Progenitor cell of endocrine pancreas (in vitro differentiated cells): ENCODE data around the gene FNDC3B. TPM values are rescaled to one million over a fixed set of nuclear protein-coding genes. Genes with fewer than 3 reads are reported as not detected.

Source experiments
- DNase-seq: peaks from one replicate; pipeline ENCODE4 v3.0.0; 2021; ENCODE audit warnings: low spot score; ENCODE audit not compliant: unreplicated experiment
- H3K27ac Mint-ChIP-seq: 2 replicates; pipeline ENCODE4 v1.8.0; 2021; ENCODE audit warnings: mild to moderate bottlenecking, moderate library complexity, mixed read lengths
- H3K27me3 Mint-ChIP-seq: 2 replicates; pipeline ENCODE4 v1.8.0; 2021; ENCODE audit warnings: mixed read lengths
- H3K36me3 Mint-ChIP-seq: 2 replicates; pipeline ENCODE4 v1.8.0; 2022; ENCODE audit warnings: mixed read lengths; ENCODE audit not compliant: insufficient read depth
- H3K4me1 Mint-ChIP-seq: 2 replicates; pipeline ENCODE4 v1.8.0; 2021; ENCODE audit warnings: low read depth, mixed read lengths
- H3K4me3 Mint-ChIP-seq: 2 replicates; pipeline ENCODE4 v1.8.0; 2021; ENCODE audit warnings: low read depth, mild to moderate bottlenecking, moderate library complexity, mixed read lengths
- H3K9me3 Mint-ChIP-seq: 2 replicates; pipeline ENCODE4 v1.8.0; 2021; ENCODE audit warnings: low read depth, mixed read lengths
- total RNA-seq: library from RNA; stranded (reverse); gene quantifications from 2 replicates; pipeline ENCODE4 v1.2.1, GENCODE V29; 2021
- TF ChIP-seq, protein P1 (sequence below): fragments of 200-600 bp; sonication (generic); IDR thresholded peaks from one replicate; pipeline ENCODE4 v1.5.0; 2021; ENCODE audit warnings: antibody characterized with exemption, mild to moderate bottlenecking; ENCODE audit not compliant: unreplicated experiment

FNDC3B gene
- total RNA-seq, 1 donor from 2014 or later, result 158 TPM

DNA sequence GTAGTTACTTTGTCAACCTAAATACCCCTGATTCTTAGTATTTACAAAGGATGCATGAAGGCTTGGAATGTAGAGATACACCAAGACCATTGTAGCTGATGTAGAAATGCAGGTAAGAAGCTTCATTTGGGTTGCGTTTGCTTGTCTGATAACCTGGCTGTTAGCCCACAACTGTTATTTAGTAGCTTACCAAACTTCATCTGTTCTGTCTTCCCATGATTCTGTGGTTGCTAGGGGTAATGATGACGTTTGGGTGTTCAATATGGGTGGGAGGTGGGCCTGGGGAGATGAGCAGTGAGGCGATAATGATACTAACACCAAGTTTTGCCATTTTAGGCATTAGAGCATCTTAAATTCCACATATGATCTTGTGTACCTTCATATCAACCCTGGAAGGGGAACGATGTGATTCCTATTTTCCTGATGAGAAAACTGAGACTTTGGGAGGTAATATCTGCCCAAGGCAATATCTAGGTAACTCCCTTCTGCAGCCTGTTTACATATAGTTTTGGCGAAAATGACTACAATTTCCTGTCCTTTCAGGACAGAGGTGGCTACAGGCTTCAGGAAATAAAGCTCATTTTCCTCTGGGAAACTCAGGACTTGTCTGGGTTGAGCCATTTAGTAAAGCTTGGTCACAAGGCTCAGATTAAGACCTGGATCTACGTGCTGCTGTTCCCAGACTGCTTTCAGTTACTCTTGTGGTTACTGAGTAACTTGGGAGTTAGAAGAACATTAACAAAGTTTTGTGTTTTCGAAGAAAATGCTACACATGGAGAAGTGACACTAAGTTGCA lies 26.8 kb downstream of the FNDC3B start:
- no peaks in the 10 kb centered on the region for H3K27me3 Mint-ChIP-seq
- no peak for DNase-seq
- no peaks in the 10 kb centered on the region for H3K9me3 Mint-ChIP-seq
- H3K27ac Mint-ChIP-seq, result peak overlapping the region; percentile 88
- TF ChIP-seq, protein P1, sequence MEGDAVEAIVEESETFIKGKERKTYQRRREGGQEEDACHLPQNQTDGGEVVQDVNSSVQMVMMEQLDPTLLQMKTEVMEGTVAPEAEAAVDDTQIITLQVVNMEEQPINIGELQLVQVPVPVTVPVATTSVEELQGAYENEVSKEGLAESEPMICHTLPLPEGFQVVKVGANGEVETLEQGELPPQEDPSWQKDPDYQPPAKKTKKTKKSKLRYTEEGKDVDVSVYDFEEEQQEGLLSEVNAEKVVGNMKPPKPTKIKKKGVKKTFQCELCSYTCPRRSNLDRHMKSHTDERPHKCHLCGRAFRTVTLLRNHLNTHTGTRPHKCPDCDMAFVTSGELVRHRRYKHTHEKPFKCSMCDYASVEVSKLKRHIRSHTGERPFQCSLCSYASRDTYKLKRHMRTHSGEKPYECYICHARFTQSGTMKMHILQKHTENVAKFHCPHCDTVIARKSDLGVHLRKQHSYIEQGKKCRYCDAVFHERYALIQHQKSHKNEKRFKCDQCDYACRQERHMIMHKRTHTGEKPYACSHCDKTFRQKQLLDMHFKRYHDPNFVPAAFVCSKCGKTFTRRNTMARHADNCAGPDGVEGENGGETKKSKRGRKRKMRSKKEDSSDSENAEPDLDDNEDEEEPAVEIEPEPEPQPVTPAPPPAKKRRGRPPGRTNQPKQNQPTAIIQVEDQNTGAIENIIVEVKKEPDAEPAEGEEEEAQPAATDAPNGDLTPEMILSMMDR, result no peak
- H3K4me3 Mint-ChIP-seq, result peak overlapping the region; percentile 37
- peaks cover 64% of the 10 kb centered on the region for H3K4me1 Mint-ChIP-seq
- H3K36me3 Mint-ChIP-seq, result peaks cover 16% of the 10 kb centered on the region

DNA sequence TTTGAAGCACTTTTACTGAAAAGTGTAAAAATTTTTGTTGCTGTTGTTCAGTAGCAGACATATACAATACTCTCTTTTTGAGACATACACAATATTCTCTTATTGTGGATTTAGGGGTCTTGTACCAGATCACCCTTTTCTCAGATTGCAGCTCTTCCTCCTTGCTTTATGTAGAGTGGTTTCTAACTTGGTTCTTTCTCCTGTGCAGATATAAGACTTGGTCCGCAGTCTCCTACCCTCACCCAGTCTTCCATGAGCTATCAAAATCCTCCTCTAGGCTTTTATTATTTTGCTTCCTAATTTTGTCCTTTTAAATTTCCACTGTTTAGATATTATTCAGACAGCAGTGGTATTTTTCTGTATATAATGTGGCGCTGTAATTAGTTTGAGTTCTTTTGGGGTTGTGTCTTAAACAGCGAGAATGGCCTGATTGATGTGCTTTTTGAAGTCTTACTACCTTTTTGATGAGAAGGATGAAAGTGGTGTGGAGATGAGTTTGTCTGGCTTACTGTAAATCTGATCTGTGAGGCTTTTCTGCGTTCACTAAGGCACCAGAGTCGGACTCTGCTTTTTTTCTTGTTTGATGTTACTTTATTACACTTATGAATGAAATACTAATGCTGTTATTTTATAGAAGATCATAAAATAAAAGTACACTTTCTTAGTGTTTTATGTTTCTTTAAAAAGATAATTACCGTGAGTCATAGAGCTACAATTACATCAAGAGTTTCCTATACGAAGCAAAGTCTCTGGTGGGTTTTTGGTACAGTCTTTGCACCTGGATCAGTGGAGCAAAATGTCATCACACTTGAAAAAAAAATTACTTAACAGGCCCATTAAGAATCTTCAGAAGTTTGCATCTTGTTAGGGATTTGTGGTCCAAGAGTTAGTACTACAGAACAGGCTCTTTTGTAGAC lies 27.8 kb downstream of the FNDC3B start:
- H3K4me1 Mint-ChIP-seq, result peaks cover 56% of the 10 kb centered on the region
- H3K4me3 Mint-ChIP-seq, result peak overlapping the region; percentile 41
- TF ChIP-seq, protein P1, result no peak
- H3K9me3 Mint-ChIP-seq, result no peaks in the 10 kb centered on the region
- no peaks in the 10 kb centered on the region for H3K27me3 Mint-ChIP-seq
- H3K27ac Mint-ChIP-seq, result peak overlapping the region; percentile 48
- H3K36me3 Mint-ChIP-seq, result peaks cover 16% of the 10 kb centered on the region
- no peak for DNase-seq

DNA sequence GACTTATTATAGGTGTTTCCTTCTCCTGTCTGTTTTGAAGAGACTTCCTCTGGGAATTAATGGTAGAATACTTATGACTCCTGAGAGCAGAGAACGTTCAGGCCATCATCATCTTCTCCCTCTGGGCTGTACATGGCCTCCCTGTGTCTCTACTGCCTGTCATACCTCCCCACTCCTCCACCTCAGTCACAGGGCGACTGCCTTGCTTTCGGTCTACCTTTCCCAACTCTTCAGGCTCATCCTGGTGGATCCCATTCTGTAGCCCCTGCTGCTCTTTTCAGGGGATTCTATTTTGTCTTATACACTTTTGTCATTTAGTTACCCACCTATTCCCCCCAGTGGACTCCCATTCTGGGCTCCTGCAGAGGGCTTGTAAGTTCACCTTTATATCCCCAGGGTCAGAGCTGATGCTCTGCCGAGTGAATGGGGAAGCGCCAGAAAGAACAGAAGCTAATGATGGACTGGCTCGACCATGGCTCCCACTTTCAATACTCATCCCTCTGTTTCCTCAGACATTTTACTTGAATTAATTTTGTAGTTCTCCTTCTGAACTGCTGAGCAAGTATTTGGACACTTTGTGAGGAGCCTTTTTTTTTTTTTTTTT lies 28.6 kb downstream of the FNDC3B start:
- no peak overlapping the region for H3K27ac Mint-ChIP-seq
- H3K36me3 Mint-ChIP-seq, result peaks cover 16% of the 10 kb centered on the region
- TF ChIP-seq, protein P1, result no peak
- no peak overlapping the region for H3K4me3 Mint-ChIP-seq
- no peak for DNase-seq
- no peaks in the 10 kb centered on the region for H3K9me3 Mint-ChIP-seq
- H3K27me3 Mint-ChIP-seq, result no peaks in the 10 kb centered on the region
- peaks cover 59% of the 10 kb centered on the region for H3K4me1 Mint-ChIP-seq

DNA sequence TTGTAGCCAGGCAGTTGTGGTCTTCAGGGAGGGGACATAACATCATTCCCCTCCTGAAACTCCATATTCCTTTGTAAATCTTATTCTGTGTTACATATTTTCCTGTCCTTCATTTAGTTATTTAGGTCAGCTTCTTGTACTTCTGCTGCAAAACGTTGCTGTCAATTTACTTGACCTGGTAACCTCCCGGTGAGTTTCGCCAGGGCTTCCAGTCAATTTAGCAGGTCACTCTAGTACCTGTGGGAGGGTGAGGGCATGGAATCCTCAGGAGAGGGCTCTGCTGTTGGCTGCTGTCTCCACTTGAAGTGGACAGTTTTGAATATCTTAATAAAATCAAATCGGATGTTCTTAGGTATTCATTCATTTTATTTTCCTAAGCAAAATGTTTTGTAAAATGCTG lies 29.6 kb downstream of the FNDC3B start:
- no peaks in the 10 kb centered on the region for H3K9me3 Mint-ChIP-seq
- no peak overlapping the region for H3K4me3 Mint-ChIP-seq
- H3K27me3 Mint-ChIP-seq, result no peaks in the 10 kb centered on the region
- H3K27ac Mint-ChIP-seq, result peak overlapping the region; percentile 34
- peaks cover 7% of the 10 kb centered on the region for H3K36me3 Mint-ChIP-seq
- TF ChIP-seq, protein P1, result no peak
- no peak for DNase-seq
- peaks cover 64% of the 10 kb centered on the region for H3K4me1 Mint-ChIP-seq

DNA sequence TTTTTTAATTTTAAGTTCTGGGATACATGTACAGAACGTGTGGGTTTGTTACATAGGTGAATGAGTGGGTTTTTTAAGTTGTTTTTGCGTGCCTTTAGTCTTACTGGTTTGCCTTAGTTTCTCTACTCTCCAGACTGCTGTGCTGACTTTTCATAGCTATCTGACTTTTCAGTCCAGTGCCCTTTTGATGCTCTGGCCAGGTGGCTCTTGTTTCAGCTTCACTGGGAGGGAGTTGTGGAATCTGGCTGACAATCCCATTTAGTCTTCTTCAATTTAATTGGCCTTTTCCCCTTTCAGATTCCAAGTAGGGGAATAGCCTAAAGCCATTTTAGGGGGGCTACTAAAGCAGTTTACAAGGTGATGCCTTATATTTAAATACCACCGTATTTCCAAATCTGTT lies 30.1 kb downstream of the FNDC3B start:
- peaks cover 4% of the 10 kb centered on the region for H3K36me3 Mint-ChIP-seq
- no peaks in the 10 kb centered on the region for H3K27me3 Mint-ChIP-seq
- no peak for DNase-seq
- TF ChIP-seq, protein P1, result no peak
- H3K27ac Mint-ChIP-seq, result peak overlapping the region; percentile 33
- H3K9me3 Mint-ChIP-seq, result no peaks in the 10 kb centered on the region
- peaks cover 69% of the 10 kb centered on the region for H3K4me1 Mint-ChIP-seq
- no peak overlapping the region for H3K4me3 Mint-ChIP-seq
